ENCODE results near the gene MPV17L2.

DNA sequence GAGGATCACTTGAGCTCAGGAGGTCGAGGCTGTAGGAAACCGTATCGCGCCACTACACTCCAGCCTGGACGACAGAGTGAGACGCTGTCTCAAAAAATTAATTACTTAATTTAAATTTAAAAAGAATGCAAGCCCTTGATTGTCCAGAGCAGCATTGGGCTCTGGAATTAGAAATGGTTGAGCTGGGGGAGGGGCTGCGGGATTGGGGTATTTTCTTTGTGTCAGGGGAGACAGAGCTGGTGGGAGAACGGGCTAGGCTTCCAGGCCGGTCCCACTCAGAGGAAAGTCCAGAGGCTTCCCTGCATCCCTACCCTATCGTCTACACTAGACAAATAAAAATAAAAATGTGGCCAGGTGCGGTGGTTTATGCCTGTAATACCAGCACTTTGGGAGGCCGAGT is 13.0 kb downstream of the MPV17L2 start:
- no peak for TF ChIP-seq POLR2A (IDR thresholded peaks at IDR 0.05)
- no peak for TF ChIP-seq CTCF (IDR thresholded peaks at IDR 0.05)
- TF ChIP-seq POLR2AphosphoS5 (IDR thresholded peaks at IDR 0.05), result no peak
- TF ChIP-seq EP300 (IDR thresholded peaks at IDR 0.05), result no peak
